HL-60 (cell line): ENCODE data around the gene NAV2.

Source experiments
- DNase-seq, 2 experiments: peaks; one replicate each; pipeline ENCODE4 v3.0.0-alpha.2; 2010 to 2020; ENCODE audit warnings: low read depth in 1 of 2, low spot score in 1 of 2
- H3K27ac ChIP-seq: fragments of 250-450 bp; sonication (Bioruptor Pico); replicated peaks from 2 replicates; pipeline ENCODE4 v1.5.1; 2020; ENCODE audit warnings: mild to moderate bottlenecking, moderate library complexity
- H3K27me3 ChIP-seq: fragments of 250-450 bp; sonication (Bioruptor Pico); 2 replicates; pipeline ENCODE4 v1.5.1; 2021; ENCODE audit warnings: mild to moderate bottlenecking, moderate library complexity; ENCODE audit not compliant: insufficient read depth, poor library complexity, severe bottlenecking
- H3K4me3 ChIP-seq: replicated peaks from 2 replicates; pipeline ENCODE4 v1.5.1; 2011; ENCODE audit warnings: mild to moderate bottlenecking, control low read depth, low read length; ENCODE audit not compliant: insufficient read depth
- CTCF ChIP-seq: IDR thresholded peaks from one replicate; pipeline ENCODE4 v1.5.1; 2011; ENCODE audit warnings: low read length, control low read depth, inconsistent platforms; ENCODE audit not compliant: insufficient read depth
- GABPA ChIP-seq: IDR thresholded peaks from 2 replicates; pipeline ENCODE4 v1.6.1; 2012; ENCODE audit warnings: low read depth
- POLR2AphosphoS5 ChIP-seq: IDR thresholded peaks from 2 replicates; pipeline ENCODE4 v1.6.1; 2012; ENCODE audit warnings: low read depth
- SPI1 ChIP-seq: IDR thresholded peaks from 2 replicates; pipeline ENCODE4 v1.6.1; 2012; ENCODE audit warnings: low read depth, mild to moderate bottlenecking, borderline replicate concordance
- TF ChIP-seq, protein P1 (sequence below): IDR thresholded peaks from 2 replicates; pipeline ENCODE4 v1.6.1; 2012; ENCODE audit warnings: low read depth; ENCODE audit not compliant: insufficient replicate concordance

The NAV2 gene

DNA sequence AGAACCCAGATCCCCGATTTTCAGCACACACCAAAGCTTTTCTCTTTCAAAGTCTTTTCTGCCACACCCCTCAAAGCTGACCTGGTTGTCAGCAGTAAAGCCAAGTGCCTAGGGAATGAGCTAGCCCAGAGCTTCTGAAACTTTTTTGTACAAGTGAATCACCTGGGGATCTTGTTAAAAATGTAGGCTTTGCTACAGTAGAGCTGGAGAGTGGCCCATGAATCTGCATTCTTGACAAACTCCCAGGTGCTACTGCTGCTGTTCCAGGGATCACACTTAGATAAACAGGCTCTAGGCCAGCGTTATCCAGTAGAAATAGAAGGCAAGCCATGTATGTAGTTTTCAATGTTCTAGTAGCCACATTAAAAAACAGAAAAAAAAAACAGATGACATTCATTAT lies 21.8 kb upstream of the NAV2 start:
- TF ChIP-seq CTCF (no peak), POLR2AphosphoS5 (no peak), SPI1 (no peak), GABPA (no peak)
- TF ChIP-seq, protein P1, sequence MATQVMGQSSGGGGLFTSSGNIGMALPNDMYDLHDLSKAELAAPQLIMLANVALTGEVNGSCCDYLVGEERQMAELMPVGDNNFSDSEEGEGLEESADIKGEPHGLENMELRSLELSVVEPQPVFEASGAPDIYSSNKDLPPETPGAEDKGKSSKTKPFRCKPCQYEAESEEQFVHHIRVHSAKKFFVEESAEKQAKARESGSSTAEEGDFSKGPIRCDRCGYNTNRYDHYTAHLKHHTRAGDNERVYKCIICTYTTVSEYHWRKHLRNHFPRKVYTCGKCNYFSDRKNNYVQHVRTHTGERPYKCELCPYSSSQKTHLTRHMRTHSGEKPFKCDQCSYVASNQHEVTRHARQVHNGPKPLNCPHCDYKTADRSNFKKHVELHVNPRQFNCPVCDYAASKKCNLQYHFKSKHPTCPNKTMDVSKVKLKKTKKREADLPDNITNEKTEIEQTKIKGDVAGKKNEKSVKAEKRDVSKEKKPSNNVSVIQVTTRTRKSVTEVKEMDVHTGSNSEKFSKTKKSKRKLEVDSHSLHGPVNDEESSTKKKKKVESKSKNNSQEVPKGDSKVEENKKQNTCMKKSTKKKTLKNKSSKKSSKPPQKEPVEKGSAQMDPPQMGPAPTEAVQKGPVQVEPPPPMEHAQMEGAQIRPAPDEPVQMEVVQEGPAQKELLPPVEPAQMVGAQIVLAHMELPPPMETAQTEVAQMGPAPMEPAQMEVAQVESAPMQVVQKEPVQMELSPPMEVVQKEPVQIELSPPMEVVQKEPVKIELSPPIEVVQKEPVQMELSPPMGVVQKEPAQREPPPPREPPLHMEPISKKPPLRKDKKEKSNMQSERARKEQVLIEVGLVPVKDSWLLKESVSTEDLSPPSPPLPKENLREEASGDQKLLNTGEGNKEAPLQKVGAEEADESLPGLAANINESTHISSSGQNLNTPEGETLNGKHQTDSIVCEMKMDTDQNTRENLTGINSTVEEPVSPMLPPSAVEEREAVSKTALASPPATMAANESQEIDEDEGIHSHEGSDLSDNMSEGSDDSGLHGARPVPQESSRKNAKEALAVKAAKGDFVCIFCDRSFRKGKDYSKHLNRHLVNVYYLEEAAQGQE: no peak
- H3K4me3 ChIP-seq: no peak overlapping the region
- no peak for DNase-seq
- H3K27me3 ChIP-seq: peaks cover 2% of the 10 kb centered on the region
- H3K27ac ChIP-seq: no peak overlapping the region

DNA sequence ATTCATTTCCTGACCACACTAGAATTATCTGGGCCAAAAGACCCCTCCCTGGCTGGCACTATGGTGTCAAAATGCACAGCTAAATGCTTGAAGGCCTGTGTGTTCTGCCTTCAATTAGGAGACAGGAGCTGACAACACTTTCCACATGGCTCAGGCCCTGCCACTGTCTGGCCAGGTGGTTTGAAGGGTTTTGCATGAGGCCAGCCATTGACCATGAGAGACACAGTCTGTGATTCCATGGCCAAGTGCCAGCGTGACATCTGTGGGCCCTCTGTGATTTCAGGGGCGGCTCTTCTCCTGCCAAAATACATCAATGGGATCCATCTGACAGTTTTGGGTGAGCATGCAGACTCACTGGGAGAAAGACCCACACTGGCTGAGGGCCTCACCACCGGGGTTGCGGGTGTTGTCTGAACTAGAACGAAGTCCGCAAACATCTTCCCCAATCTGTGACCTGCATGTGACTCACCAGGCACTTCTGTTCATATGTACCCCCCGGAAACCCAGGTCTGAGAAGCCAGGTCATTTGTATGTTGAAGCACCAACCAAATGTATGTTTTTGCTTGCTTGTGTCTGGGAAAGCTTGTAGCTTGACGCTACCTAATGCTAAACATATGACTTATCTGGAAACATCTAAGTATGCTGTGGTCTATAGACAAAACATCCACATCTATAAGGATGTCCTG lies 20.7 kb upstream of the NAV2 start:
- Histone ChIP-seq H3K27ac (no peak overlapping the region), H3K4me3 (no peak overlapping the region), H3K27me3 (peaks cover 2% of the 10 kb centered on the region)
- TF ChIP-seq CTCF (no peak), GABPA (no peak), SPI1 (no peak), POLR2AphosphoS5 (no peak)
- TF ChIP-seq, protein P1: no peak
- no peak for DNase-seq

DNA sequence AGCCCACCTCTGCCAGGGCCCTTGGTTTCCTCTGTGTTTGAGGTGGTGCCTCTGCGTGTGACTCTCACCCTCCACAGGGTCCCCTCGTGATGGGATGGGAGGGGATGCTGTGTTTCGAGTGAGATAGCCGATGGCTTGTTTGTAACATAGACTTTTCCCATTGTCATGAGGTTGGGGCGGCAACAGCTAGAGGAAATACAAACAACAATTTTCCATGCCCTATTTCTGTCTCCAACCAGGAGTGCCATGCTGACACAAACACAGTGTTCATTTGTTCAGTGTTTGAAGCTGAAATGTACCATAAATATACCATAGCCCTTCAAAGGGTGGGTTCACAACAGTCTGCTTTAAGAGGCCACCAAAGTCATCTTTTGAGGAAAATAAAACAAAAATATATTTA lies 19.5 kb upstream of the NAV2 start:
- no peak overlapping the region for H3K4me3 ChIP-seq
- no peak for DNase-seq
- H3K27me3 ChIP-seq: no peaks in the 10 kb centered on the region
- H3K27ac ChIP-seq: no peak overlapping the region
- TF ChIP-seq SPI1 (no peak), CTCF (no peak), GABPA (no peak), POLR2AphosphoS5 (no peak)
- TF ChIP-seq, protein P1: no peak
